Astrocyte (in vitro differentiated cells and primary cell): ENCODE results near the gene CDH23.

Source experiments
- CTCF ChIP-seq: IDR thresholded peaks from 2 replicates; pipeline ENCODE4 v1.5.1; 2011; ENCODE audit warnings: low read depth, mild to moderate bottlenecking, inconsistent platforms, low read length, moderate library complexity; ENCODE audit not compliant: insufficient read depth
- EZH2 ChIP-seq: IDR thresholded peaks from 2 replicates; pipeline ENCODE4 v1.6.1; 2012; ENCODE audit warnings: mild to moderate bottlenecking, low read length, inconsistent platforms; ENCODE audit not compliant: insufficient read depth

- TF ChIP-seq CTCF: no peak
- no peak for TF ChIP-seq EZH2
Observed at GRCh38 chr10:71637305-71637704, 240.6 kb downstream of the CDH23 start.
